Neural progenitor cell (in vitro differentiated cells): Measurements from ENCODE around the gene NEUROG1. TPM values are rescaled to one million over a fixed set of nuclear protein-coding genes. Genes with fewer than 3 reads are reported as not detected.

Experiments
- DNase-seq: peaks from one replicate; pipeline ENCODE4 v3.0.0-alpha.2; 2016; ENCODE audit warnings: low spot score
- H2AFZ ChIP-seq: fragments of 200-600 bp; sonication (generic); replicated peaks from 2 replicates; pipeline ENCODE4 v1.6.1; 2016; ENCODE audit warnings: antibody characterized with exemption
- H3F3A ChIP-seq: fragments of 200-600 bp; sonication (generic); 2 replicates; pipeline ENCODE4 v1.6.1; 2016; ENCODE audit warnings: antibody characterized with exemption, low read depth
- H3K27ac ChIP-seq: fragments of 200-600 bp; sonication (generic); 2 replicates; pipeline ENCODE4 v1.5.1; 2016; ENCODE audit warnings: mild to moderate bottlenecking
- H3K27me3 ChIP-seq: fragments of 200-600 bp; sonication (generic); 2 replicates; pipeline ENCODE4 v1.6.1; 2016; ENCODE audit warnings: mild to moderate bottlenecking, moderate library complexity
- H3K36me3 ChIP-seq: fragments of 200-600 bp; sonication (generic); 2 replicates; pipeline ENCODE4 v1.5.1; 2016
- H3K4me1 ChIP-seq: fragments of 200-600 bp; sonication (generic); 2 replicates; pipeline ENCODE4 v1.6.1; 2016; ENCODE audit warnings: mixed run types
- H3K4me2 ChIP-seq: fragments of 200-600 bp; sonication (generic); 2 replicates; pipeline ENCODE4 v1.6.1; 2016
- H3K4me3 ChIP-seq: fragments of 200-600 bp; sonication (generic); 2 replicates; pipeline ENCODE4 v1.5.1; 2016
- H3K79me2 ChIP-seq: fragments of 200-600 bp; sonication (generic); 2 replicates; pipeline ENCODE4 v1.6.1; 2016; ENCODE audit warnings: low read depth
- H3K9ac ChIP-seq: fragments of 200-600 bp; sonication (generic); 2 replicates; pipeline ENCODE4 v1.6.1; 2016
- H3K9me3 ChIP-seq: fragments of 200-600 bp; sonication (generic); 2 replicates; pipeline ENCODE4 v1.5.1; 2016; ENCODE audit warnings: low read depth
- H4K20me1 ChIP-seq: fragments of 200-600 bp; sonication (generic); 2 replicates; pipeline ENCODE4 v1.6.1; 2016; ENCODE audit warnings: low read depth
- H3K27ac Mint-ChIP-seq: 3 replicates; pipeline ENCODE4 v1.8.0; 2021; ENCODE audit warnings: mixed read lengths
- H3K27me3 Mint-ChIP-seq: 2 replicates; pipeline ENCODE4 v1.8.0; 2022; ENCODE audit warnings: low read depth, mild to moderate bottlenecking, inconsistent platforms, moderate library complexity, mixed read lengths; ENCODE audit not compliant: insufficient read depth
- H3K36me3 Mint-ChIP-seq: 3 replicates; pipeline ENCODE4 v1.8.0; 2021; ENCODE audit warnings: mixed read lengths
- H3K4me1 Mint-ChIP-seq: 3 replicates; pipeline ENCODE4 v1.8.0; 2021; ENCODE audit warnings: mixed read lengths
- H3K4me3 Mint-ChIP-seq: 3 replicates; pipeline ENCODE4 v1.8.0; 2021; ENCODE audit warnings: mild to moderate bottlenecking, moderate library complexity, mixed read lengths
- H3K9me3 Mint-ChIP-seq: 3 replicates; pipeline ENCODE4 v1.8.0; 2020; ENCODE audit warnings: mixed read lengths
- EZH2 ChIP-seq: fragments of 200-600 bp; sonication (generic); IDR thresholded peaks from 2 replicates; pipeline ENCODE4 v1.6.1; 2017; ENCODE audit warnings: antibody characterized with exemption, mild to moderate bottlenecking, moderate library complexity
- EZH2phosphoT487 ChIP-seq: fragments of 200-600 bp; sonication (generic); IDR thresholded peaks from 2 replicates; pipeline ENCODE4 v1.6.1; 2017; ENCODE audit warnings: antibody characterized with exemption
- total RNA-seq: library from RNA; depleted of rRNA; stranded (reverse); fragments of >200 nt; gene quantifications from 2 replicates; pipeline ENCODE4 v1.2.3, GENCODE V29; 2015; ENCODE audit warnings: low replicate concordance
- TF ChIP-seq, protein P1 (sequence below): fragments of 200-600 bp; sonication (generic); IDR thresholded peaks from 2 replicates; pipeline ENCODE4 v1.5.1; 2017; ENCODE audit warnings: antibody characterized with exemption, mild to moderate bottlenecking

The NEUROG1 gene
- total RNA-seq, 1 donor from 2014 or later = not detected

DNA sequence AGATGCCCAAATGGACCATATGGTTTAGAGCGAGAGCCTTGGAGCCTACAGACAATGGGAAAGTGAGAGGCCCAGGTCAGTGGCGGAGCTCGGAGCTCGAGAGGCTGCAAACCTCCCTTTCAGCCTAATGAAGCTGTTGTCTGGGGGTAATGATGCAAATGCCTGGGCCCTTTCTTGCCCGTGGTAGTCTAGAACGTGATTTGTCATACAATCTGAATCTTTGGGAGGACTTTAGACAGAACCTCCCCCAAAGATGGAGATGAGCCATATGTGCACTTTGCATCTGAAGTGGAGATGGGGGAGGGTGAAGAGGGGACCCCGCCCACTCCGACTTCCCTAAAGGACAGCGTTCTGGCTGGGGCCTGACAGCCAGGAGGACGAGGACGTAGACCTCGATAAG, 10.3 kb upstream of the NEUROG1 start:
- Histone ChIP-seq H3K79me2 (no peaks in the 10 kb centered on the region), H3K4me3 (no peak overlapping the region), H3K9me3 (no peaks in the 10 kb centered on the region), H3K4me1 (peaks cover 47% of the 10 kb centered on the region), H3K27me3 (peaks cover 100% of the 10 kb centered on the region), H3F3A (peaks cover 48% of the 10 kb centered on the region), H3K9ac (no peak overlapping the region), H3K27ac (no peak overlapping the region), H2AFZ (no peak overlapping the region), H4K20me1 (peaks cover 83% of the 10 kb centered on the region), H3K4me2 (peak overlapping the region; percentile 72), H3K36me3 (no peaks in the 10 kb centered on the region)
- peaks cover 77% of the 10 kb centered on the region for H3K27me3 Mint-ChIP-seq
- no peak overlapping the region for H3K27ac Mint-ChIP-seq
- TF ChIP-seq, protein P1, sequence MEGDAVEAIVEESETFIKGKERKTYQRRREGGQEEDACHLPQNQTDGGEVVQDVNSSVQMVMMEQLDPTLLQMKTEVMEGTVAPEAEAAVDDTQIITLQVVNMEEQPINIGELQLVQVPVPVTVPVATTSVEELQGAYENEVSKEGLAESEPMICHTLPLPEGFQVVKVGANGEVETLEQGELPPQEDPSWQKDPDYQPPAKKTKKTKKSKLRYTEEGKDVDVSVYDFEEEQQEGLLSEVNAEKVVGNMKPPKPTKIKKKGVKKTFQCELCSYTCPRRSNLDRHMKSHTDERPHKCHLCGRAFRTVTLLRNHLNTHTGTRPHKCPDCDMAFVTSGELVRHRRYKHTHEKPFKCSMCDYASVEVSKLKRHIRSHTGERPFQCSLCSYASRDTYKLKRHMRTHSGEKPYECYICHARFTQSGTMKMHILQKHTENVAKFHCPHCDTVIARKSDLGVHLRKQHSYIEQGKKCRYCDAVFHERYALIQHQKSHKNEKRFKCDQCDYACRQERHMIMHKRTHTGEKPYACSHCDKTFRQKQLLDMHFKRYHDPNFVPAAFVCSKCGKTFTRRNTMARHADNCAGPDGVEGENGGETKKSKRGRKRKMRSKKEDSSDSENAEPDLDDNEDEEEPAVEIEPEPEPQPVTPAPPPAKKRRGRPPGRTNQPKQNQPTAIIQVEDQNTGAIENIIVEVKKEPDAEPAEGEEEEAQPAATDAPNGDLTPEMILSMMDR = no peak
- TF ChIP-seq EZH2 (peak; percentile 45), EZH2phosphoT487 (no peak)
- peak; percentile 78 for DNase-seq
- peaks cover 1% of the 10 kb centered on the region for H3K9me3 Mint-ChIP-seq
- H3K4me1 Mint-ChIP-seq = peaks cover 66% of the 10 kb centered on the region
- H3K36me3 Mint-ChIP-seq = no peaks in the 10 kb centered on the region
- H3K4me3 Mint-ChIP-seq = peak overlapping the region; percentile 76

DNA sequence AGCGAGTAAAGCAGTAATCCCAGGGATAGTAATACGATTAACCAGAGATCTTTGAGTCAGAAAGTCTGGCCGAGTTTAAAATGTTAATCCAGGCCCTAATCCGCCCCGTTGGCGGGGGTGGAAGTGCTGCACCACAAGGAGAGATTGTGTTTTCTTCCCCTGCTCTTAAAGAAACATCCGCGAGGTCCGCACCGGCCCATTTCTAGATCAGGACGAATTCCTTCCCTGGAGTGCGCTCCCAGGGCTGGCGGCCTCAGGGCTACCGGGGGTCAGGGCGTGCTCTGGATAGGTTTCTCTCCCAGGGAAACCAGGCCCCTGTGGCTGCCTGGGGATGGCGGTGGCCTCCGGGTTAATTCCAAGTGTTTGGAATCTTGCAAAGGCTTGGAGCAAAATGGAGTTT, 9.3 kb upstream of the NEUROG1 start:
- peaks cover 3% of the 10 kb centered on the region for H3K9me3 Mint-ChIP-seq

DNA sequence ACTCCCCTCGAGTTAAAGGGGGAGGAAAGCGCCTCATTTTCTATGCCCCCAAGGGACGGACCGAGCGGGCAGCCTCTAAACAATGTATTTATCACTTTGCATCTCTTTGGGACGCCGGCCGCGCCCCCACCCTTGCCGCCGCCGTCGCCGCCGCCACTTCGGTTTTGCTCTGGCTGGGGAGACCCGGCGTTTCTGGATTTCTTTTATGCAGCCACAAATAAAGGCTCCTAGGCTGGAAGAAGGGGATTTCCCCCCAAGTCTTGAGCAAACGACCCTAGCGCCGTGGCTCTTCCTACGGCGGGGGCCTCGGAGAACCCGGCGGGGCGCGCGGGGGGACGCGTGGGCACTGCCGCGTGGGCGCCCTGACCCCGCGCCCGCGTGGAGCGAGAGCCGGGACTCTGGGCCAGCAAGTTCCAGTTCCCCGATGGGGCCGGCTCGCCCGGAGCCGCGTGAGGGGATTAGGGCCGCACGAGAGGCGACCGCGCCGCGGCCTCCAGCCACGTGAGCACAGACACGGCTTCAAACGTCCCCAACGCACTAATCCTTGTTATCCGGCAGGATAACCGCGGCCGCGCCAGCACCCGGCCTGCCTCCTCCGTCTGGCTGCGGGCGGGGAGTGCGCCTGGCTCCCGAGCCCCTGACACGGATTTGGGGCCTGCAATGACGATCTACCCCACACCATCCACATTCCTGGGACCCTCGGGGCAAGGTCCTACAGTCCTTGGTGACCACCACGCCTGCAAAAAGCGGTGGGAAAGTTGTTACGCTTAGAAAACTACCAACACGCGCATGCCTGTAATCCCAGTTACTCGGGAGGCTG, 7.9 kb upstream of the NEUROG1 start:
- peaks cover 59% of the 10 kb centered on the region for H3K4me1 Mint-ChIP-seq
- Histone ChIP-seq H3K4me1 (peaks cover 47% of the 10 kb centered on the region), H3K4me2 (peak overlapping the region; percentile 72), H3K27ac (no peak overlapping the region), H2AFZ (no peak overlapping the region), H4K20me1 (peaks cover 97% of the 10 kb centered on the region), H3K4me3 (peak overlapping the region; percentile 27), H3K27me3 (peaks cover 100% of the 10 kb centered on the region), H3F3A (peaks cover 48% of the 10 kb centered on the region), H3K9ac (no peak overlapping the region), H3K36me3 (no peaks in the 10 kb centered on the region), H3K79me2 (no peaks in the 10 kb centered on the region), H3K9me3 (no peaks in the 10 kb centered on the region)
- peak overlapping the region; percentile 83 for H3K4me3 Mint-ChIP-seq
- H3K27ac Mint-ChIP-seq = no peak overlapping the region
- TF ChIP-seq, protein P1 = no peak
- peak; percentile 88 for TF ChIP-seq EZH2
- peak; percentile 3 for TF ChIP-seq EZH2phosphoT487
- peaks cover 90% of the 10 kb centered on the region for H3K27me3 Mint-ChIP-seq
- DNase-seq = peak; percentile 92
- peaks cover 2% of the 10 kb centered on the region for H3K36me3 Mint-ChIP-seq
- H3K9me3 Mint-ChIP-seq = peaks cover 6% of the 10 kb centered on the region

More for the DNA sequence above, 9.3 kb upstream of the NEUROG1 start:
- Histone ChIP-seq H3K79me2 (no peaks in the 10 kb centered on the region), H2AFZ (no peak overlapping the region), H3K36me3 (no peaks in the 10 kb centered on the region), H3K27me3 (peaks cover 100% of the 10 kb centered on the region), H3K27ac (no peak overlapping the region), H3F3A (peaks cover 48% of the 10 kb centered on the region), H3K9me3 (no peaks in the 10 kb centered on the region), H4K20me1 (peaks cover 93% of the 10 kb centered on the region), H3K9ac (no peak overlapping the region), H3K4me3 (peak overlapping the region; percentile 27), H3K4me1 (peaks cover 47% of the 10 kb centered on the region), H3K4me2 (peak overlapping the region; percentile 72)
- Mint-ChIP-seq H3K4me3 (peak overlapping the region; percentile 83), H3K4me1 (peaks cover 71% of the 10 kb centered on the region), H3K27ac (peak overlapping the region; percentile 81), H3K36me3 (no peaks in the 10 kb centered on the region), H3K27me3 (peaks cover 81% of the 10 kb centered on the region)
- peak; percentile 80 for DNase-seq
- no peak for TF ChIP-seq EZH2
- peak; percentile 28 for TF ChIP-seq EZH2phosphoT487
